Epithelial cell of esophagus (primary cell): Measurements from ENCODE around the gene TRIM22.
A peak's percentile ranks its signal among the peaks of the same experiment; 100 is the strongest.
"Not testable (repeated sequence)": the region's sequence is repeated elsewhere in the genome, so short reads cannot be mapped to it uniquely, and the experiment has no call there.

Experiments used
- DNase-seq: peaks from one replicate; pipeline ENCODE4 v3.0.0; 2010; ENCODE audit warnings: low read depth
- H3K4me3 ChIP-seq: 2 replicates; pipeline ENCODE4 v1.5.1; 2011; ENCODE audit warnings: mild to moderate bottlenecking, low read length, control low read depth
- CTCF ChIP-seq: IDR thresholded peaks from 2 replicates; pipeline ENCODE4 v1.5.1; 2011; ENCODE audit warnings: low read depth, mild to moderate bottlenecking, low read length, control low read depth, inconsistent platforms; ENCODE audit not compliant: insufficient read depth; ENCODE audit errors: missing control alignments

The TRIM22 gene

GRCh38 chr11:5689551-5689983 is at the start of gene TRIM22:
Gene TRIM22, plus strand, starts transcription at chr11:5689790. Its CDS starts 6,443 bp downstream, at chr11:5696233.
- DNase-seq = peak; percentile 54
- TF ChIP-seq CTCF = no peak
- peak within 1 kb of the TSS; percentile 53 for H3K4me3 ChIP-seq

- DNase-seq = no peak
- no peak overlapping the region for H3K4me3 ChIP-seq
- TF ChIP-seq CTCF = no peak
These were observed 49.6 kb upstream of the TRIM22 start for GRCh38 chr11:5639953-5640352.

- no peak for TF ChIP-seq CTCF
- peak; percentile 16 for DNase-seq
- no peak overlapping the region for H3K4me3 ChIP-seq
These were observed 46.0 kb upstream of the TRIM22 start for GRCh38 chr11:5643585-5643984.

- TF ChIP-seq CTCF = no peak
- no peak for DNase-seq
- H3K4me3 ChIP-seq = no peak overlapping the region
These were observed 43.5 kb upstream of the TRIM22 start for GRCh38 chr11:5646139-5646538.

GRCh38 chr11:5655474-5655873 is 34.1 kb upstream of the TRIM22 start:
- no peak for DNase-seq
- no peak for TF ChIP-seq CTCF
- no peak overlapping the region for H3K4me3 ChIP-seq

- DNase-seq, H3K4me3 ChIP-seq: not testable (repeated sequence)
These were observed 32.6 kb upstream of the TRIM22 start for GRCh38 chr11:5656956-5657355.

- no peak overlapping the region for H3K4me3 ChIP-seq
- DNase-seq = no peak
- TF ChIP-seq CTCF = no peak
These were observed 31.3 kb upstream of the TRIM22 start for GRCh38 chr11:5658318-5658717.
